Vagina (tissue), 2 donors: ENCODE data around the gene KRT13. TPM values are rescaled to one million over a fixed set of nuclear protein-coding genes. Genes with fewer than 3 reads are reported as not detected.

Experiments used
- DNase-seq, 2 donors: peaks; one replicate each; pipeline ENCODE4 v3.0.0-alpha.2; 2017; ENCODE audit errors: extremely low spot score in 2 of 2
- H3K27ac ChIP-seq: fragments of 200-600 bp; sonication (generic); one replicate; pipeline ENCODE4 v1.5.1; 2019
- H3K27me3 ChIP-seq: fragments of 200-600 bp; sonication (generic); one replicate; pipeline ENCODE4 v1.5.1; 2019
- H3K36me3 ChIP-seq, 2 donors: fragments of 200-600 bp; sonication (generic); one replicate each; pipeline ENCODE4 v1.5.1; 2017 to 2019
- H3K4me1 ChIP-seq: fragments of 200-600 bp; sonication (generic); one replicate; pipeline ENCODE4 v1.5.1; 2019
- H3K4me3 ChIP-seq, 2 donors: fragments of 200-600 bp; sonication (generic); 1 replicate in 1 of 2; 2 replicates in 1 of 2; pipeline ENCODE4 v1.5.1; 2016 to 2019
- H3K9me3 ChIP-seq: fragments of 200-600 bp; sonication (generic); one replicate; pipeline ENCODE4 v1.5.1; 2019
- CTCF ChIP-seq, 3 experiments: fragments of 450-650 bp in 2 of 3; fragments of 200-600 bp in 1 of 3; sonication (generic) in 1 of 3; IDR thresholded peaks; one replicate each; pipeline ENCODE4 v1.5.1; 2017 to 2019; ENCODE audit warnings: antibody characterized with exemption in 3 of 3, mild to moderate bottlenecking in 2 of 3, moderate library complexity in 2 of 3
- POLR2A ChIP-seq, 2 donors: fragments of 450-650 bp; IDR thresholded peaks; one replicate each; pipeline ENCODE4 v1.6.1; 2017; ENCODE audit warnings: antibody characterized with exemption in 2 of 2, mild to moderate bottlenecking in 2 of 2, moderate library complexity in 2 of 2
- POLR2AphosphoS5 ChIP-seq, 2 donors: sonication (generic); formaldehyde crosslinking; IDR thresholded peaks; one replicate each; pipeline ENCODE4 v1.9.0; 2017; ENCODE audit warnings: antibody characterized with exemption in 2 of 2, mild to moderate bottlenecking in 2 of 2, low read depth in 1 of 2; ENCODE audit not compliant: insufficient read depth in 1 of 2
- intact Hi-C: fragments of 100-400 bp; cut with DNase I; formaldehyde crosslinking; loops from one replicate; pipeline ENCODE4 v1.15.1; 2023
- total RNA-seq: library from RNA; depleted of rRNA; stranded (reverse); fragments of >200 nt; gene quantifications from one replicate; pipeline ENCODE4 v1.2.3, GENCODE V29; 2016

The KRT13 gene
- total RNA-seq, 1 donor from 2014 or later = 10,968 TPM

- intact Hi-C loops = no loop called here
- TF ChIP-seq CTCF (IDR thresholded peaks at IDR 0.05) (no peak), POLR2A (IDR thresholded peaks at IDR 0.05) (no peak), POLR2AphosphoS5 (IDR thresholded peaks at IDR 0.05; ENCODE audit: insufficient read depth in 1 of 2, low read depth in 1 of 2) (no peak)
- peaks cover 24% of the 10 kb centered on the region for H3K4me1 ChIP-seq
- H3K4me3 ChIP-seq = no peak overlapping the region
- H3K9me3 ChIP-seq = no peaks in the 10 kb centered on the region
- DNase-seq = no peak
- H3K27me3 ChIP-seq = no peaks in the 10 kb centered on the region
- H3K36me3 ChIP-seq = no peaks in the 10 kb centered on the region
- no peak overlapping the region for H3K27ac ChIP-seq
Observed at GRCh38 chr17:41534899-41535546, 29.6 kb upstream of the KRT13 start.

- Histone ChIP-seq H3K27me3 (no peaks in the 10 kb centered on the region), H3K27ac (no peak overlapping the region), H3K36me3 (no peaks in the 10 kb centered on the region), H3K9me3 (no peaks in the 10 kb centered on the region), H3K4me1 (peaks cover 38% of the 10 kb centered on the region), H3K4me3 (no peak overlapping the region)
- intact Hi-C loops = no loop called here
- no peak for DNase-seq
- TF ChIP-seq CTCF (IDR thresholded peaks at IDR 0.05) = no peak
Observed at GRCh38 chr17:41533613-41534012, 28.2 kb upstream of the KRT13 start.

- no peak for DNase-seq
- Histone ChIP-seq H3K27me3 (no peaks in the 10 kb centered on the region), H3K9me3 (no peaks in the 10 kb centered on the region), H3K36me3 (no peaks in the 10 kb centered on the region), H3K27ac (no peak overlapping the region), H3K4me1 (peaks cover 44% of the 10 kb centered on the region), H3K4me3 (no peak overlapping the region)
- intact Hi-C loops = no loop called here
- TF ChIP-seq POLR2AphosphoS5 (IDR thresholded peaks at IDR 0.05; ENCODE audit: insufficient read depth in 1 of 2, low read depth in 1 of 2) (no peak), CTCF (IDR thresholded peaks at IDR 0.05) (no peak), POLR2A (IDR thresholded peaks at IDR 0.05) (no peak)
Observed at GRCh38 chr17:41532947-41533570, 27.6 kb upstream of the KRT13 start.

GRCh38 chr17:41531993-41532392 lies 26.6 kb upstream of the KRT13 start:
- no peak overlapping the region for H3K27ac ChIP-seq
- H3K36me3 ChIP-seq = no peaks in the 10 kb centered on the region
- intact Hi-C loops = no loop called here
- H3K4me3 ChIP-seq = no peak overlapping the region
- H3K4me1 ChIP-seq = peaks cover 43% of the 10 kb centered on the region
- no peaks in the 10 kb centered on the region for H3K9me3 ChIP-seq
- TF ChIP-seq POLR2AphosphoS5 (IDR thresholded peaks at IDR 0.05; ENCODE audit: insufficient read depth in 1 of 2, low read depth in 1 of 2) (no peak), POLR2A (IDR thresholded peaks at IDR 0.05) (no peak), CTCF (IDR thresholded peaks at IDR 0.05) (no peak)
- H3K27me3 ChIP-seq = no peaks in the 10 kb centered on the region
- DNase-seq = no peak
